Adipocyte (in vitro differentiated cells): ENCODE measurements around the gene FCGR3A.

Experiments used
- DNase-seq: peaks from one replicate; pipeline ENCODE4 v3.0.0-alpha.2; 2015; ENCODE audit warnings: low read depth
- H3K27me3 ChIP-seq: replicated peaks from 2 replicates; pipeline ENCODE4 v1.7.0; 2013; ENCODE audit warnings: mild to moderate bottlenecking, low read length, moderate library complexity; ENCODE audit not compliant: control insufficient read depth, insufficient read depth
- H3K36me3 ChIP-seq: 2 replicates; pipeline ENCODE4 v1.7.0; 2013; ENCODE audit warnings: low read length, mild to moderate bottlenecking, moderate library complexity; ENCODE audit not compliant: control insufficient read depth, insufficient read depth, severe bottlenecking
- H3K4me1 ChIP-seq: 2 replicates; pipeline ENCODE4 v1.7.0; 2013; ENCODE audit warnings: mild to moderate bottlenecking, low read length, moderate library complexity; ENCODE audit not compliant: control insufficient read depth, insufficient read depth
- H3K4me3 ChIP-seq: 2 replicates; pipeline ENCODE4 v1.7.0; 2013; ENCODE audit warnings: mild to moderate bottlenecking, low read length, moderate library complexity
- H3K9ac ChIP-seq: 2 replicates; pipeline ENCODE4 v1.7.0; 2013; ENCODE audit warnings: mild to moderate bottlenecking, low read length, moderate library complexity
- H3K9me3 ChIP-seq: 2 replicates; pipeline ENCODE4 v1.7.0; 2013; ENCODE audit warnings: mild to moderate bottlenecking, low read length, moderate library complexity; ENCODE audit not compliant: control insufficient read depth

Gene FCGR3A

DNA sequence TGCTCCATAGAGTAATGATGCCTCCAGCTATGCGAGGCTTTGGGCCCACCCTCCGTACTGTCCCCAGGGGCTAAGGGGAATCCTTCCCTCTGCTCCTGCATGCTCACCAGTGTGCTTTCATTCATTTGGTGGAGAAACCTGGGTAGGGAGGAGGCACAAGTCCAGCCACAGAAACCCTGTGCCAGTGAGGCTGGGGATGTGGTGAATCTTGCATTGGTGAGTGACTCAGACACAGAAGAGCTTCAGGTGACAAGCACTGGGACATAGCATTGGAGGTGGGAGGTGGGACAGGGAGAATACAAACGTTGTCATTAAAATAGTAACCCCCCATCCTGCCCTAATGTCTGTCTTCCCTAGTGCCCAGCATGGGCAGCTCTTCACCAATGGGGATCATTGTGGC lies 39.1 kb downstream of the FCGR3A start:
- H3K9ac ChIP-seq, result no peak overlapping the region
- no peak for DNase-seq
- H3K36me3 ChIP-seq, result no peaks in the 10 kb centered on the region
- H3K4me1 ChIP-seq, result peaks cover 10% of the 10 kb centered on the region
- H3K27me3 ChIP-seq, result no peaks in the 10 kb centered on the region
- no peak overlapping the region for H3K4me3 ChIP-seq
- H3K9me3 ChIP-seq, result no peaks in the 10 kb centered on the region

DNA sequence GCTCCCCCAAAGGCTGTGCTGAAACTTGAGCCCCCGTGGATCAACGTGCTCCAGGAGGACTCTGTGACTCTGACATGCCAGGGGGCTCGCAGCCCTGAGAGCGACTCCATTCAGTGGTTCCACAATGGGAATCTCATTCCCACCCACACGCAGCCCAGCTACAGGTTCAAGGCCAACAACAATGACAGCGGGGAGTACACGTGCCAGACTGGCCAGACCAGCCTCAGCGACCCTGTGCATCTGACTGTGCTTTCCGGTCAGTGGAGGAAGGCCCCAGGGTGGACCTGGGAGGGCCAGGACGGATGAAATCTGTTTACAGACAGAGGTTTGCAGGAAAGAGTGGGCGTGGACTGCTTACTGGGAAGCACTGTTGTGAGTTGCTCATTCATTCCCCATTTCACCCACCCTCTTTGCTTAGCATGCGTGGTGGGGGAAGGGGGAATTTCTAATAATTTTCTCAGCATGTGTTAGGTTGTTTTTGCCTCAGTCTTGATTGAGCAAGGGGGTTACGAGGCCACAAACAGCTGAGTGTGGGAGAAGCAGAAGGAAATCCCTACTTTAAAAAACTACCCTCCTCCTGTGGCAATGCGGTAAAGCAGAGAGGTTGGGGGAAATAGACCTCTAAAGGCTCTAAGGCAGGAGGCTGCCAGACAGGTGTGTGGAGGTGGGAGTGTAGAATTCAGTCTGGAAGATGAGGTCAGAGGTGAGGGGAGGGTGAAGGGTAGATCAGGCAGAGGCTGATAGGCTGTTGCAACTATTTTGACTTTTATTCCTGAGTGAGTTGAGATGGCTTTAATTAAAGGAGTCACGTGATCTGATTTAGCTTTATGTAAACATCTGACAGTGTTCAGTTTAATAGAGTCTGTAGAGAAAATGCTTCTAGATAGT lies 43.0 kb downstream of the FCGR3A start:
- no peaks in the 10 kb centered on the region for H3K9me3 ChIP-seq
- H3K9ac ChIP-seq, result no peak overlapping the region
- no peaks in the 10 kb centered on the region for H3K36me3 ChIP-seq
- peaks cover 10% of the 10 kb centered on the region for H3K4me1 ChIP-seq
- no peaks in the 10 kb centered on the region for H3K27me3 ChIP-seq
- DNase-seq, result peak; percentile 40
- peak overlapping the region; percentile 4 for H3K4me3 ChIP-seq

DNA sequence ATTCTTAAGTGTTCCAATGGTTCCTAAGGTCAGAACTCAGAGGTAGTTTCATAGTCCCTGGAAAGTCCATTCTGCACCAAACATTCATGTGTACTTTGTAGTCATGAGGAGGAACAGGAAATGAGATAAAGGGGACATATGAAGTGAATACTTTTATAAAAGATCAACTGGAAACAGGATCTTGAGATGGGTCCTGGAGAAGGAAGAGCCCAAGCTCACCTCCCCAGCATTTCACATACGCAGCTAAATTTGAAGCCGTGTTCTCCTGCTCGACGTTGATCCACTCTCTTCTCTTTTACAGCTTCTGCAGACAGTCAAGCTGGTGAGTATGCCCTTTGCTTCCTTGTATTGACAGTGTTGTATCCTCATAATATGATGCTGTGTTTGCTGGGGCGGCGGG lies 43.9 kb downstream of the FCGR3A start:
- Histone ChIP-seq H3K4me3 (no peak overlapping the region), H3K9me3 (no peaks in the 10 kb centered on the region), H3K36me3 (no peaks in the 10 kb centered on the region), H3K9ac (no peak overlapping the region), H3K27me3 (no peaks in the 10 kb centered on the region), H3K4me1 (peaks cover 10% of the 10 kb centered on the region)
- no peak for DNase-seq

DNA sequence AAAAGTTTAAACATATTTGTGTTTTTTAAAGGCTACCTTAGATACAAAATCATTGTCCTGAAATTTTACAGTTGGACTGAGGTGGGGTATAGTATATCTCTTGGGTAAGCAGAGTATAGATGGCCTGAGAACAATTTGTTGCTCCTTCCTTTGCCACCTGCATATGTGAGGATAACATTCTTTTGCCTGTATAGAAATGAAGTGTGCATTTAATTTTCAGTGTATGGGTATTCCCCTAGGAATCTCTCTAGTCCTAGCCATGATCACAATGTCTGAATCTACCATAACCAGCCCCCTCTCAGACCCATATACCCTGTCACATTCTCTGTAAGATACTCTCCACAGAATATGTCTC lies 46.2 kb downstream of the FCGR3A start:
- no peak overlapping the region for H3K9ac ChIP-seq
- DNase-seq, result no peak
- peaks cover 10% of the 10 kb centered on the region for H3K4me1 ChIP-seq
- H3K4me3 ChIP-seq, result no peak overlapping the region
- peaks cover 4% of the 10 kb centered on the region for H3K27me3 ChIP-seq
- H3K9me3 ChIP-seq, result no peaks in the 10 kb centered on the region
- no peaks in the 10 kb centered on the region for H3K36me3 ChIP-seq

DNA sequence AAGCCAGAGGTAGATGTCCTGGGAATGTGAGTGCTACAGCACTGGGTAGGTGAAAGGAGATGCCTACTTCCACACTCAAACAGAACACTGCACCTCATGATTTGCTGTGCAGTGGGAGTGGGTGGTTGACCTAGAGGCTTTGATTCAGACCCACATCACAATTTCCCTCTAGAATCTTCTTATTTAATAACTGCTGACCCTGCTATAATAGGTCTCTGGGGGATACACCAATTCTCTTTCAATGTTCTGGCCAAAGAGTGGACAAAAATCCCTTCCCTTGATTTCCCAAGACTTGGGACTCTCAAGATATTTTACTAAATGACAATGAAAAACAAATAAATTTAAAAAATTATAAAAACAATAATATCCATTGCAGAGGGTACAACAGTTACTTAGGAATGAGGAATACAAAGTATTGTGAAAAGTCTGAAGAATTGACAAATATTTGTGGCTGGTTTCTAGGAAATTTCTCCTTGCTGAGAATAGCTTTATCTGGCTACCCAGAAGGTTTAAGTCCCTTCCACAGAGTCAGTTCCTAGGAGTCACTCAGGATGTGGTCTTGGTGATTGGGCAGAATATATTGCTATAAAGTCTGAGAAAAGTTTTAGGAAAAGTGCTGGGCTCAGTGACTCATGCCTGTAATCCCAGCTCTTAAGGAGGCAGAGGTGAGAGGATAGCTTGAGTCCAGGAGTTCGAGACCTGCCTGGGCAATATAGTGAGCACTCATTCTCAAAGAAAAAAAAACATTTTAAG lies 46.8 kb downstream of the FCGR3A start:
- no peaks in the 10 kb centered on the region for H3K36me3 ChIP-seq
- H3K4me3 ChIP-seq, result no peak overlapping the region
- peaks cover 6% of the 10 kb centered on the region for H3K27me3 ChIP-seq
- no peak for DNase-seq
- H3K4me1 ChIP-seq, result peaks cover 10% of the 10 kb centered on the region
- H3K9me3 ChIP-seq, result no peaks in the 10 kb centered on the region
- no peak overlapping the region for H3K9ac ChIP-seq

DNA sequence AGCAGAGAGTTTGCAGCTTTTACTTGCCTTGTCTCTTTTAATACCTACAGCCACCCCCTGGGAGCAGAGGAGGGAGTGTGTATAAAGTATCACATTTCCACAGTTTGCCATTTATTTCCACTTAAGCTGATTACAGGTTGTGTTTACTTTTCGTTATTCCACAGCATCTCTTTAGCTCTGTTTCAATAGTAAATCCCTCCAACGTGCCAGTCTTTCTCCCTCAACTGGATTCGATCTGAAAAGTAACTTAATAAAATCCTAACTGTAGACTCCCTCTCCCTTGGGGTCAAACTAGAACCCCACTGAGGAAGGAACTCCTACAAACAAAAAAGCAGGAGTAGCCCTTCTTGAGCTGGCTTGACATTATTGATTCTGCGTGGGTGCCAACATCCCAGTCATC lies 47.4 kb downstream of the FCGR3A start:
- H3K4me1 ChIP-seq, result peaks cover 8% of the 10 kb centered on the region
- H3K36me3 ChIP-seq, result no peaks in the 10 kb centered on the region
- no peak for DNase-seq
- H3K27me3 ChIP-seq, result peaks cover 11% of the 10 kb centered on the region
- no peak overlapping the region for H3K4me3 ChIP-seq
- no peaks in the 10 kb centered on the region for H3K9me3 ChIP-seq
- H3K9ac ChIP-seq, result no peak overlapping the region

DNA sequence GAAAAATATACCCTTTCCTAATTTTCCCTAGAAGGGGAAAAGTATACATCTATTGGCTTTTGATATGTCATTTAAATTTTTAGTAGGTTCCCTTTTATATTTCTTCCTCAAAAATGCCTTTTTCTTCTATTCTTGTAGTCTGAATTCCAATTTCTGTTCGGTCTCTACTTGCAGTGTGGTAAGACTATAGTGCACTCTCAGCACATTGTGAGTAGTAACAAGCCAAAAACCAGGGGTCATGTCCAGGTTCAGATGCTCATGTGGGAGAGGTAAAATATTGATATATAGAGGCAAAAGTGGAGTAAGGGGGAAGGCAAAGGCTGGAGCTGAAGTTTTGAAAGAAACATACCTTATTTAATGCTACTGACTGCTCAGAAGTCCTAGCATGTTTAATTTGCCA lies 48.4 kb downstream of the FCGR3A start:
- H3K9ac ChIP-seq, result no peak overlapping the region
- no peak overlapping the region for H3K4me3 ChIP-seq
- no peaks in the 10 kb centered on the region for H3K9me3 ChIP-seq
- no peaks in the 10 kb centered on the region for H3K36me3 ChIP-seq
- DNase-seq, result no peak
- peaks cover 16% of the 10 kb centered on the region for H3K27me3 ChIP-seq
- no peaks in the 10 kb centered on the region for H3K4me1 ChIP-seq

DNA sequence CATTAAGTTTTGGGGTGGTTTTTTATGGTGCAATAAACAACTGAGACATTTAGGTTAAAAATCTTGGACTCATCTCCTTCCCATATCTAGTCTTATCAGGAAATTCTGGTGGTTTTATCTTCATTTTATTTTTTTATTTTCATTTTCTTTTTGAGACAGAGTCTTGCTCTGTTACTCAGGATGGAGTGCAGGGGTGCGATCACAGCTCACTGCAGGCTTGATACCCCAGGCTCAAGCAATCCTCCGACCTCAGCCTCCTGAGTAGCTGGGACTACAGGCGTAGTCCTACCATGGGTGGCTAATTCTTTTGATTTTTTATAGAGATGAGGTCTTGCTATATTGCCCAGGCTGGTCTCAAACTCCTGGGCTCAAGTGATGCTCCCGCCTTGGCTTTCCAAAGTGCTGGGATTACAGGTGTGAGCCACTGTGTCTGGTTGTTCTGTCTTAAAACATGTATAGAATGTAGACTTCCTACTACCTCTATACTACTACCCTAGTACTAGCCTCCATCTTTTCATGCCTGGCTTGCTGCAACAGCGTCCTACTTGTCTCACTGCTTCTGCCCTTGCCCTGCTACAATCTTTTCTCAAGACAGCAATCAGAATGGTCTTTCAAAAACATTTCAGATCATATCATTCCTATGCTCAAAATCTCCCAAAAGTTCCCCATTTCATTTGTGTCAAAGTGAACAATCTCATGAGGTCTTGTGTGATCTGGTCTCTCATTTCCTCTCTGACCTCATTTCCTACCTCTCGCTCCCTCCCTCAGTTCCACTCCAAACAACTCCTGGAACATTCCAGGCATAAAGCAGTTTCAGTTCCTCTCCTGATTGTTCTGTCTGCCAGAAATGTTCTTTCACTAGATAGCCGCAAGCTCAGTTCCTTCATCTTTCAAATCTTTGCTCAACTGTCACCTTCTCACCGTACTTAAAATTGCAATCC lies 50.2 kb downstream of the FCGR3A start:
- Histone ChIP-seq H3K36me3 (no peaks in the 10 kb centered on the region), H3K9ac (no peak overlapping the region), H3K9me3 (no peaks in the 10 kb centered on the region), H3K4me1 (no peaks in the 10 kb centered on the region), H3K27me3 (peaks cover 16% of the 10 kb centered on the region), H3K4me3 (no peak overlapping the region)
- no peak for DNase-seq

DNA sequence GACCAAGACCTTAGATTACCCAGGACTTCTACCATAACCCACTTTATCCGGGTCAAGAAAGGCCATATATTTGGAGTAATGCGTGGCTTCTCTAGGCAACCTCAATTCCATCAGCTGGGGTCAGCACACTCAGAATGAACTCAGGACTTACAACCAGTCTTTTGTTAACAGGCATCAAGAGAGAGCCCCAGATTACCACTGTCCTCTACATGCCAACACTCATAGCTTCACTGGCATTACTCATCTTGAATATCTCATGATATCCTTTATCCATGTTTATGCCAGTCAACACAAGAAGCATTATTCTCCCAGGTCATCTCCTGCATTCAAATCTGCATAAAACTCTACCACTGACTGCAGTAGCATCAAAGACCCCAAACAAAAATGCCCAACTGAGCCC lies 51.0 kb downstream of the FCGR3A start:
- no peak overlapping the region for H3K9ac ChIP-seq
- DNase-seq, result no peak
- no peak overlapping the region for H3K4me3 ChIP-seq
- no peaks in the 10 kb centered on the region for H3K4me1 ChIP-seq
- H3K36me3 ChIP-seq, result no peaks in the 10 kb centered on the region
- no peaks in the 10 kb centered on the region for H3K9me3 ChIP-seq
- peaks cover 16% of the 10 kb centered on the region for H3K27me3 ChIP-seq

DNA sequence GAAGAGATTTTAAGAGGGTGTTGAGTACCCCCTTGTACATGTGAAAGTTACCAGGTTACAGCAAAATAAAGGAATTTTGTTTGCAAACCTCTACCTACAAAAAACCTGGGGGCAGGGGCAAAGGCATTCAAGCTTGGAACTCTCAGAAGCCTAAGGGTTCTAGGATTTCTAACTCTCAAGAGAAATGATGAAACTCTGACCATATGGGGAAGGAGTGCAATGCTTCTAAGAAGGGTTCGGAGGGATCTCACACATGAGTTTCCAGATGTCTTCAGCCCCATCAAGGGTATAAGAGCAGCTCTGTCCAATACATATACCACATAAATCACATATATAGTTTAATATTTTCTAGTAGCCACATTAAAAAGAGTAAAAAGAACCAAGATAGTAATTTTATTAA lies 51.7 kb downstream of the FCGR3A start:
- Histone ChIP-seq H3K9ac (no peak overlapping the region), H3K27me3 (peaks cover 22% of the 10 kb centered on the region), H3K36me3 (no peaks in the 10 kb centered on the region), H3K4me1 (no peaks in the 10 kb centered on the region), H3K4me3 (no peak overlapping the region), H3K9me3 (no peaks in the 10 kb centered on the region)
- no peak for DNase-seq

DNA sequence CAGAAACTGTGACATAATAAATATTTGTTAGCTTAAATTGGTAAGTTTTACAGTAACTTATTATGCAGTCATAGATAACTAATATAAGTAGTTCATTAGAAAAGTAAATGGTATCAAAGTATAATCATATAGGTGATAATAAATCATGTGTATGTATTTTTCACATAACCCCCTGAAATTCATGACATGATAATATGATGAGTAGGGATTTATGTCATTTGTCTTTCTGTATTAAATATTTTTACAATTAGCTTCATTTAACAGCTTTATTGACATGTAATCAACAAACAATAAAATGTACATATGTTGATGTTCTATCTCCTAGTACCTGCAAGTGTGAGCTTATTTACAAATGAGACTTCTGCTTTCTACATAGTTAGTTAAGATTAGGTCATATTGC lies 54.1 kb downstream of the FCGR3A start:
- no peak overlapping the region for H3K9ac ChIP-seq
- peaks cover 47% of the 10 kb centered on the region for H3K27me3 ChIP-seq
- no peak overlapping the region for H3K4me3 ChIP-seq
- no peaks in the 10 kb centered on the region for H3K36me3 ChIP-seq
- DNase-seq, result no peak
- no peaks in the 10 kb centered on the region for H3K9me3 ChIP-seq
- no peaks in the 10 kb centered on the region for H3K4me1 ChIP-seq
